GM18498 (cell line): ENCODE results near the gene RAP2B.

ENCODE experiments used
- ATAC-seq: cut with Tn5 transposase; IDR thresholded peaks from one replicate; pipeline ENCODE4 v1.9.1; 2021; ENCODE audit warnings: mild to moderate bottlenecking, moderate library complexity; ENCODE audit not compliant: unreplicated experiment

Gene RAP2B

DNA sequence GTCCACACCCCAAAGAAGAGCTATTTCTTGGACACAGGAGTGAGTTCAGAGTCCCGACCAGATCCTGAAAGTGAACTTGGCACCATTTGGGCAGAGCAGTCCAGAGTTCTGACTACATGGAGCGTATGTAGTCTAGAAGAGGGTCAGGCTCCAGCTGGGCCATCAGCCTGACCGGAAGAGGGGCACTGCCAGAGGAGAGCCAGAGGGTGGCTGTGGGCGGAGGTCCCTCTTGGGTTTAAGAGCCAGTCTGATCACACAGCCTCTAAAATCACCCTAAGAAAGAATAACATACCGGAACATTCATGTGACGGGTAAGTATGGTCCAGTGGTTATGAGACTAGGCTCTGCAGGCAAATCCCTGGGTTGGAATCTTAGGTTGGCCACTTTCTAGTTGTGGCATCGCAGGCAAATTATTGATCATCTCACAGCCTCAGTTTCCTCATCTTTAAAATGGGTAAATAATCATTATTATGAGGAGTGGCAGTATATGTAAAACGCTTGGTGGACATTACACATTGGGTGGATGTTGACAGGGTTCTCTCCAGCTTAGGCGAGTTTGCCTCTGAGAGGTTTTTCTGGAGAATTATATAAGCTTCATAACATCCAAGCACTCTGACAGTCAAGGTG lies 2.1 kb upstream of the RAP2B start:
- ATAC-seq = no peak

- ATAC-seq = peak; percentile 35
Observed at GRCh38 chr3:153160451-153161137, 1.4 kb upstream of the RAP2B start.

- peak; percentile 78 for ATAC-seq
Observed at GRCh38 chr3:153161138-153161713, 800 bp upstream of the RAP2B start.

DNA sequence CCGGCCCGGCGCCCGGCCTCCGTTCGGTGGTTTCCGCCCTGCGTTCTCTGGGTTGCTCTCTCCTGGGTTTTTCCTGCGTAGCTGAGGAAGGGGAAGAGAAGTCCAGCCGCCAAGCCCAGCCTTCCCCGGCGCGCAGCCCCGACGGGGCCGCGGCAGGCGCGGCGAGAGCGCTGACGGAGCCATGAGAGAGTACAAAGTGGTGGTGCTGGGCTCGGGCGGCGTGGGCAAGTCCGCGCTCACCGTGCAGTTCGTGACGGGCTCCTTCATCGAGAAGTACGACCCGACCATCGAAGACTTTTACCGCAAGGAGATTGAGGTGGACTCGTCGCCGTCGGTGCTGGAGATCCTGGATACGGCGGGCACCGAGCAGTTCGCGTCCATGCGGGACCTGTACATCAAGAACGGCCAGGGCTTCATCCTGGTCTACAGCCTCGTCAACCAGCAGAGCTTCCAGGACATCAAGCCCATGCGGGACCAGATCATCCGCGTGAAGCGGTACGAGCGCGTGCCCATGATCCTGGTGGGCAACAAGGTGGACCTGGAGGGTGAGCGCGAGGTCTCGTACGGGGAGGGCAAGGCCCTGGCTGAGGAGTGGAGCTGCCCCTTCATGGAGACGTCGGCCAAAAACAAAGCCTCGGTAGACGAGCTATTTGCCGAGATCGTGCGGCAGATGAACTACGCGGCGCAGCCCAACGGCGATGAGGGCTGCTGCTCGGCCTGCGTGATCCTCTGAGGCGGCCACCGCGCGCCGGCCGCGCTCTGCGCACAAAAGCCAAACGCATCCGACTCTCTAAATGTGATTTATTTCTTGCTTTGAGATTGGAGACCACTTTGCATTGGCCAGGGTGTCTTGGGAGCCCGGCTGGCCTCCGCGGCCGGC lies 727 bp downstream of the RAP2B start:
- ATAC-seq = peak; percentile 3

DNA sequence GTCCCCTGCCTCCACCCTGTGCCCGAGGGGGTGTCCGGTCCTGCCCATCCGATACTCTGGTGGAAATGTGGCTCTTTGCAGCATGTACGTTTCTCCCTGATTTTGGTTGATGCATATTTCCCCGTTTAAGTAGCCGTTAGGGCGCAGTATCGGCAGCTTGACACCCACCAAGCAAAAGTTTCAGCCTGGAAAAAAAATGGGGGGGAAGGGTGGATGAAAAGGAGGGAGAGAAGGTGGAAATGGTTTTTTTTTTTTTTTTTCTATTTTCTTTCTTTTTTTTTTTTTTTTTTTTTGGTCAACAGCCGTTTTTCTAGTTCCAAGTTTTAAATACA lies 1.3 kb downstream of the RAP2B start:
- ATAC-seq = no peak

- ATAC-seq = no peak
Observed at GRCh38 chr3:153163756-153164550, 1.9 kb downstream of the RAP2B start.

DNA sequence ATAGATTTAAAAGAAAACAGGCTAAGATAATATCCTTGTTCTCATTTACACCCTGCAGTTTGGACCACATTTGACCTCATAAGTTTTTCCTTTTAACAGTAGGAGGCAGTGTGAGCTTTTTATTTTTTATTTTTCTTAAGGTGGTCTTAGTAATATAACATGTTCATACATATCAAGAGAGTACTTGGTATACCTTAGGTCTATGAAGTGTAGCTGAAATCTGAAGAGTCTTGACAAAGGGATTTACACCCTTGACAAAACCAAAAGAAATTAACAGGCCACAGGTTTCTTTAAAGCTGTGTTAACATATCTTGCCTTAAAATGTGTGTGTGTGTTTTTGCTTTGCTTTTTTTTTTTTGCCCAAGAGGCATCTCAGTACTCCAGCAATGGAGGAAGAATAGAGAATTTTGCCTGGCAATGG lies 3.2 kb downstream of the RAP2B start:
- no peak for ATAC-seq

DNA sequence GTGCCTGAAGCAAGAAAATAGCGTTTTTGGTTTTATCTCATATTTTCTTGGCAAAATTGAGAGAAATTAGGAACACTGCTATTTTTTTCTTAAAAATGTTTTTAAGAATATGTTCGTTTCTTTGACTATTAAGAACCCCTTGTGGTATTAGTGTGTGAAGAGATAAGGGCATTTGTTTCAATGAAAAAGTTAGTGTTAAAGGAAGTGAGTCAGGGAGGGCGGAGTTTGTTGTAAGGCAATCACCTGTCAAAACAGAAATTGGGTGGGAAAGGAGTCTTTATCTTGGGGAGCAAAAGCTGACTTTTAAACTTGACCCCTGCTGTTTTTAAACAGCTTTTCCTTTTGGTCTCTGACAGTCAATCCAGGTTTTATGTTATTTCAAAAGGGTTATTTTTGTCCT lies 4.2 kb downstream of the RAP2B start:
- no peak for ATAC-seq

GRCh38 chr3:153166796-153167195 lies 4.8 kb downstream of the RAP2B start:
- ATAC-seq = no peak

DNA sequence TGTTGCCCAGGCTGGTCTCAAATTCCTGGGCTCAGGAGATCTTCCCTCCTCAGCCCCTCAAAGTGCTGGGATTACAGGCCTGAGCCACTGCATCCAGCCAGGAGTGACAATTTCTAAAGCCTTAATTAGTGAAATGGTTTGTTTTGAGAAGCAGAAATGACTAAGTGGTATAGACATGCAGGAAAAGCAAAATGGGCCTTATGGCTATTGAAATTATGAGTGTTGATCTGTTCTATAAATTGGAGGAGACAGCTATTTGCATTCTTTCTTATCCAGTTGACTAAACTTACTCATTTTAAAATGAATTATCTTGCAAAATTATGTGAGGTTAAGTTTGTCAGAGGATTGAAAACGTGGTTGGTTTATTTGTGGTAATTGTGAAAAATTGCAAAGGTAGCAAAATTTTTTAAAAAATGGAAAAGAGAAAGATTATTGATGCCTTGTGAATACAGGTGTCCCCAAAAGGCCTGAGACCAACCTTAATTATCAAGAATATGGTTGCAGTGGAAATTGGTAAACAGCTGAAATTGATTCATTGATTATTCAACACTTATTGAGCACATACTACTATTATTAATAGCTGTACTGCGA lies 7.9 kb downstream of the RAP2B start:
- no peak for ATAC-seq

GRCh38 chr3:153171256-153171655 lies 9.2 kb downstream of the RAP2B start:
- no peak for ATAC-seq

GRCh38 chr3:153171918-153172317 lies 9.9 kb downstream of the RAP2B start:
- no peak for ATAC-seq

DNA sequence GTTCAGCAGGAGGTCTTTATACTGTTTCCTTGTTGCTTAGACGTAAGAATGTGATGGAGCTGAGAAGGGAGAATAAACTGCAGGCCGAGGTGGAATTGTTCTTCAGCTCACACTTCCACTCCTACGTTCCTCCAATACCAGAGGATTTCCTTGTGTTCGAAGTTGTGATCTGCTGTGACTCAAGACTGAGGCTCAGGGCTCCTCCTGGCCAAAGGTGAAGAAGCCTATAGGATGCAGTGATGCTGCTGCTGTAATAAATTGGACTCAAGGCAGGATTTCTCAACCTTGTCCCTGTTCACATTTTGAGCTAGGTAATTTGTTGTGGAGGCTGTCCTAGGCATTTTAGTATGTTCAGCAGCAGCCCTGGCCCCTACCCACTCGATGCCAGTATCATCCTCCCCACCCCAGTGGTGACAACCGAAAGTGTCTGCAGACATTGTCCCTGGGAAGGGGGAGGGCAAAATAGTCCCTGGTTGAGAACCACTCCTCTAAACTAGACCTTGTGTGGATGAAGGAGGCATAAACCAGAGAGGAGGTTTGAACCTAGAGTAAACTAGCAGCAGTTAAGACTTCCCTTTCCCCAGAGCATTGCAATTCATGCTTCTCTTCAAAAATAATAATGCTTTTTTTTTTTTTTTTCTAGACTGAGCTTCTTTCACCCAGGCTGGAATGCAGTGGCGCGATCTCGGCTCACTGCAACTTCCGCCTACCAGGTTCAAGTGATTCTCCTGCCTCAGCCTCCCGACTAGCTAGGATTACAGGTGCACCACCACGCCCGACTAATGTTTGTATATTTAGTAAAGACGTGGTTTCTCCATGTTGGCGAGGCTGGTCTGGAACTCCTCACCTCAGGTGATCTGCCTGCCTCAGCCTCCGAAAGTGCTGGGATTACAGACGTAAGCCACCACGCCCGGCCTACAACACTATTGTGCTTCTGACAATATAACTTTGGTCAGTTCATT lies 11.1 kb downstream of the RAP2B start:
- no peak for ATAC-seq

DNA sequence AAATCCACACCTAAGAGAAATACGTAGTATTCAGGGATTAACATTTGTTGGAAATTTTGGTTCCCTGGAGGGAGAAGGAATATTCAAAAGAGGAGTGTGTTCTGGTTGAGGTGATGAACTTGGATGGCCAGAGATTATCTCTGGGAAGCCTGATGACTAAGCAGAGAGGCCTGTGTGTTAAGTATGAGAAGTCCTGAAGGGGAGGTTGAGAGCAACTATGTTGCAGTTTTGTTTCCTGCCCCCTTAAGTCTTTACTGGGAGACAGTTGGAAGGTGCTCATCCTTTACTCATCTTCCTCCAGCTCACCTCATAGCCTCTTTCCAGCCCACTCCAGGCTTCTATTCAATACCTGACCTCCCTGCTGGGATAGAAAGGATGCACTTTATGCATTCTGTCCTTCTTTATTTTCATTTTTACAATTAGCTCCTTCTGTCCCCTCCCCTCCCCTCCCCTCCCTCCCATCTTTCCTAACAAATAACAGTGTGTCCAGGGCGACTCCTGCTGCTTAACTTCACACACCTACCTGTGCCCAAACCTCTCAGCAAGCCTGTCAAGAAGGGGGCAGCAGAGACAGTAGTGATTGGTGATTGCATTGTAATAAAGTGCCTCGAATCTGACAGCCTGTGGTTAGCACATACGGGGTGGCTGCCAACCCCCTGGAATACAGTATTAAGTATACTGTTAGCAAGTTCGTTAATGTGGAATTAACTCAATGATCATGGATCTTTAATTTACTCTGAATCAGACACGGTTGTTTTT lies 11.9 kb downstream of the RAP2B start:
- ATAC-seq = no peak

DNA sequence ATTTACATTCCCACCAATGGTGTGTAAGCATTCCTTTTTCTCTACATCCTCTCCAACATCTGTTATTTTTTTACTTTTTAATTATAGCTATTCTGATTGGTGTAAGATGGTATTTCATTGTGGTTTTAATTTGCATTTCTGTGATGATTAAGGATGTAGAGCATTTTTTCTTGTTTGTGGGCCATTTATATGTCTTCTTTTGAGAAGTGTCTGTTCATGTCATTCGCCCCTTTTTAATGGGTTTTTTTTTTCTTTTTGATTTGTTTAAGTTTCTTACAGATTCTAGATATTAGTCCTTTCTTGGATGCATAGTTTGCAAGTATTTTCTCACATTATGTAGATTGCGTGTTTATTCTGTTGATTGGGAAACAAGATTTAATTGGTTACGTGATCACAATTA lies 14.2 kb downstream of the RAP2B start:
- ATAC-seq = no peak

DNA sequence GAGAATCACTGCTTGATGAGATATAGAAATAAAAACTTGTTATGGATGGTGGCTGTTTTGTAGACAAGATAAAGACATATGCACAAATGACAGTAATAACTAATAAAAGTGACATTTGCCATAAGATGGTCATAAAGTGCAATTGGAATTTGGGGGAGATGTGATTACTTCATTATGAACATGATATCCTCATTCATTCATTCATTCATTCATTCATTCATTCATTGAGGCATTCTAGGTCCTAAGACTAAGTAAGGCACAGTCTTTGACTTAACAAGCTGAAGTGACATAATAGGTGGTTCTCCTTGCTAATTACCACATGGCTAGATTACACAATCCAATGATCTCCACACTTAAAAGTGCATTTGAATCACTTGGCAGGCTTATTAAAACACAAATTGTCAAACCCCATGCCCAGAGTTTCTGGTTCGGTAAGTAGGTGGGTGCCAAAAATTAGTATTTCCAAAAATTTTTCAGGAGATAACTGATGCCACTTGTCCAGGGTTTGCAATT lies 18.9 kb downstream of the RAP2B start:
- ATAC-seq = no peak

GRCh38 chr3:153182501-153183293 lies 20.7 kb downstream of the RAP2B start:
- no peak for ATAC-seq

GRCh38 chr3:153190923-153191322 lies 28.9 kb downstream of the RAP2B start:
- no peak for ATAC-seq
